ENCODE measurements around the gene SEMA3E.

SEMA3E gene

DNA sequence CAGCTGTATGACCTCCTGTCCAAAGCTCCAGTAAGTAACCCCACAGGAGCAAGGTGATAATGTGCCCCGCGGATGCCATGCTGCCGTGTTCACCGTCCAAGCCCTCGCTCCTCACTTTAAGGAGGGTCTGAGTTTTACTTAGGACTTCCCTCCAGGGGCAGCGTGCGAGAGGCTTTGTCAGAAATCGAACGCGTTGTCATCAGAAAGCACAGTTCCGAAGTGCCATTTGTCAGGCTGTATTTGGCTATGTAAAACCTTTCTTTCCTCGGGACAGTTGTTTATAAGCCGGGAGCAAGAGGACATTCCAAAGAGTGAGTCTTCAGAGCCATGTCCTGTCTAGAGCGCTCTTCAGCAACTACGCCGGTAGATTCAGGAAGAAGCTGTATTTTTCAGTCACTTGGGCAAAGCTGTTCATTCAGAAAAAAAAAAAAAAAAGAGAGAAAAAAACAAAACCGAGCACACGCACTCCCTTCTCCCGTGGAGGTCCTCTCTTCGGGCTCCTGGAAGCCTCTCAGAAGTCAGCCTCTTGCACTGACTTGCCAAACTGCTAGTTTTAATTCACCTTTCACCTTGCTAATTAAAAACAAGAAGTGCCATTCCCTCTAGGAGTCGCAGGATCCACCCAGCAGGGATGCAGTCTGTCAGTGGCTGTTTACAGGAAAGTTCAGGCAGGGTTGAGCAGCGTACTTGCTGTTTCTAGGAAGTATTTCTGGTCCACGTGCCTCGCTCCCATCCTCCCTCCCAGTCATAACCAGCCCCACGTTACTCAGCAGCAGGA, at the start of gene SEMA3E:
Gene SEMA3E, minus strand, starts transcription at position 676 of the 778 bp plus-strand sequence.
- TF ChIP-seq CTCF (IDR thresholded peaks at IDR 0.05; ENCODE audit: extremely low read depth, insufficient read depth, missing control alignments): no peak
- in situ Hi-C loops (cut with MboI; ENCODE audit: low pct_unique_long_range_greater_than_20kb, low sequenced_read_pairs, unreplicated experiment): no loop called here
- DNase-seq (ENCODE audit: low spot score): no peak

GRCh38 chr7:83697804-83698530, 49.0 kb upstream of the SEMA3E start:
- in situ Hi-C loops (cut with MboI; ENCODE audit: low pct_unique_long_range_greater_than_20kb, low sequenced_read_pairs, unreplicated experiment): no loop called here
- no peak for TF ChIP-seq CTCF (IDR thresholded peaks at IDR 0.05; ENCODE audit: extremely low read depth, insufficient read depth, missing control alignments)
- no peak for DNase-seq (ENCODE audit: low spot score)

- no peak for DNase-seq (ENCODE audit: low spot score)
- TF ChIP-seq CTCF (IDR thresholded peaks at IDR 0.05; ENCODE audit: extremely low read depth, insufficient read depth, missing control alignments): no peak
- in situ Hi-C loops (cut with MboI; ENCODE audit: low pct_unique_long_range_greater_than_20kb, low sequenced_read_pairs, unreplicated experiment): no loop called here
Measured at GRCh38 chr7:83696101-83696500, 47.2 kb upstream of the SEMA3E start.

- no peak for DNase-seq (ENCODE audit: low spot score)
Measured at GRCh38 chr7:83695128-83695960, 46.4 kb upstream of the SEMA3E start.

GRCh38 chr7:83693256-83693655, 44.3 kb upstream of the SEMA3E start:
- TF ChIP-seq CTCF (IDR thresholded peaks at IDR 0.05; ENCODE audit: extremely low read depth, insufficient read depth, missing control alignments): no peak
- in situ Hi-C loops (cut with MboI; ENCODE audit: low pct_unique_long_range_greater_than_20kb, low sequenced_read_pairs, unreplicated experiment): no loop called here
- no peak for DNase-seq (ENCODE audit: low spot score)

More at GRCh38 chr7:83695128-83695960, 46.4 kb upstream of the SEMA3E start:
- in situ Hi-C loops (cut with MboI; ENCODE audit: low pct_unique_long_range_greater_than_20kb, low sequenced_read_pairs, unreplicated experiment): no loop called here
- no peak for TF ChIP-seq CTCF (IDR thresholded peaks at IDR 0.05; ENCODE audit: extremely low read depth, insufficient read depth, missing control alignments)

DNA sequence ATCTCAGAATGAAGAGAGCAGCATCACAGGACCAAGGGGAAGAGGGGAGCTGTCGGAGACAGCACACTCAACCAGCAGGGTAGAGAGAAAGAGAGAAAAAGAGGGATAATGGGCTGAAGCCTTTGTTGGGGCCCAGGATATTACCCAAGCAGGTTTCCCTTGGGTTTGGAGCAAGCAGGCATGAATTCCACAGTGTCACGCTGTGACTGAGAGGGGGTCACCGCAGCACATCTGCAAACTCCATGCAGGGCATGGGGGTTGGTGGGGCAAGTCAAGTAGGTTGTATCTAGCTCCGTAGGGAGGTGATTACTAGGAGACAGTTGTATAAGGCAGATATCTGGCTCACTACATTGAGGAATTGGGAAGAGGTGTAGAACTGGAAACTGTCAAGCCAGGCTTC, 42.2 kb upstream of the SEMA3E start:
- TF ChIP-seq CTCF (IDR thresholded peaks at IDR 0.05; ENCODE audit: extremely low read depth, insufficient read depth, missing control alignments): no peak
- in situ Hi-C loops (cut with MboI; ENCODE audit: low pct_unique_long_range_greater_than_20kb, low sequenced_read_pairs, unreplicated experiment): no loop called here
- DNase-seq (ENCODE audit: low spot score): no peak
